ENCODE results near the gene PAPPA.

Gene PAPPA

DNA sequence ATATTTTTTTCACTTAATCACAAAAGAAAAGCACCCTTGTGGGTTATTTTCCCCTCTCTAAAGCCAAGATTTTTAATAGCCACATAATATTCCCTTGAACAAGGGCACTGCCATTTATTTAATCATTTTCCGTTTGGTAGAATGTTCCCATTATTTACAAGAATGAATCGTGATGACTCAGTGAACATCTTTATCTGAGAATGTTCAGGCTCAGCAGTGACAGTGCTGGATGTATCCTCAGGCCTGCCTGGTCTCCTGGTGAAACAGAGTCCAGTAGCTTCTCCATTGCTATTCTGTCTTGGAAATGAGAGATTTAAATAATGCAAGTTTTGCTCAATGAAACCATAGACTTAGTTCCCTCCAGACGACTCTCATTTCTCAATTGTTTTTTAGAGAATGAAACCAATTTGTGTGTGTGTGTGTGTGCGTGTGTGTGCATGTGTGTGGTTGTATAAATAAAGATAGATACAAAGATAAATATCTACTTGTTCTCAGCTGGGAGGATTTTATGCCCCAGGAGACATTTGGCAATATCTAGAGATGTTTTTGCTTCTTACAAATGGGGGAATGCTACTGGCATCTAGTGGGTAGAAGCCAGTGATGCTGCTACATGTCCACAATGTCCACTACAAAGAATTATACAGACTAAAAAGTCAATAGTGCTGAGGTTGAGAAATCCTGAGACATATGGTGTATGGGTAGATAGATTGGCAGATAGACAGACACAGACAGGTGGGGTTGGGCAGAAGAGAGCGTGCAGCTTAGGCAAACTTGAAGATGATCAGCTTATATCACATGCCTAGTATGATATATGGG lies 55.0 kb downstream of the PAPPA start:
- H3K4me3 ChIP-seq (ENCODE audit: low read length): no peak overlapping the region
- TF ChIP-seq, protein P1, sequence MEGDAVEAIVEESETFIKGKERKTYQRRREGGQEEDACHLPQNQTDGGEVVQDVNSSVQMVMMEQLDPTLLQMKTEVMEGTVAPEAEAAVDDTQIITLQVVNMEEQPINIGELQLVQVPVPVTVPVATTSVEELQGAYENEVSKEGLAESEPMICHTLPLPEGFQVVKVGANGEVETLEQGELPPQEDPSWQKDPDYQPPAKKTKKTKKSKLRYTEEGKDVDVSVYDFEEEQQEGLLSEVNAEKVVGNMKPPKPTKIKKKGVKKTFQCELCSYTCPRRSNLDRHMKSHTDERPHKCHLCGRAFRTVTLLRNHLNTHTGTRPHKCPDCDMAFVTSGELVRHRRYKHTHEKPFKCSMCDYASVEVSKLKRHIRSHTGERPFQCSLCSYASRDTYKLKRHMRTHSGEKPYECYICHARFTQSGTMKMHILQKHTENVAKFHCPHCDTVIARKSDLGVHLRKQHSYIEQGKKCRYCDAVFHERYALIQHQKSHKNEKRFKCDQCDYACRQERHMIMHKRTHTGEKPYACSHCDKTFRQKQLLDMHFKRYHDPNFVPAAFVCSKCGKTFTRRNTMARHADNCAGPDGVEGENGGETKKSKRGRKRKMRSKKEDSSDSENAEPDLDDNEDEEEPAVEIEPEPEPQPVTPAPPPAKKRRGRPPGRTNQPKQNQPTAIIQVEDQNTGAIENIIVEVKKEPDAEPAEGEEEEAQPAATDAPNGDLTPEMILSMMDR (IDR thresholded peaks at IDR 0.05; ENCODE audit: insufficient read depth, low read depth, low read length, missing control alignments): no peak
- peak; percentile 41 for DNase-seq (ENCODE audit: low read depth)

DNA sequence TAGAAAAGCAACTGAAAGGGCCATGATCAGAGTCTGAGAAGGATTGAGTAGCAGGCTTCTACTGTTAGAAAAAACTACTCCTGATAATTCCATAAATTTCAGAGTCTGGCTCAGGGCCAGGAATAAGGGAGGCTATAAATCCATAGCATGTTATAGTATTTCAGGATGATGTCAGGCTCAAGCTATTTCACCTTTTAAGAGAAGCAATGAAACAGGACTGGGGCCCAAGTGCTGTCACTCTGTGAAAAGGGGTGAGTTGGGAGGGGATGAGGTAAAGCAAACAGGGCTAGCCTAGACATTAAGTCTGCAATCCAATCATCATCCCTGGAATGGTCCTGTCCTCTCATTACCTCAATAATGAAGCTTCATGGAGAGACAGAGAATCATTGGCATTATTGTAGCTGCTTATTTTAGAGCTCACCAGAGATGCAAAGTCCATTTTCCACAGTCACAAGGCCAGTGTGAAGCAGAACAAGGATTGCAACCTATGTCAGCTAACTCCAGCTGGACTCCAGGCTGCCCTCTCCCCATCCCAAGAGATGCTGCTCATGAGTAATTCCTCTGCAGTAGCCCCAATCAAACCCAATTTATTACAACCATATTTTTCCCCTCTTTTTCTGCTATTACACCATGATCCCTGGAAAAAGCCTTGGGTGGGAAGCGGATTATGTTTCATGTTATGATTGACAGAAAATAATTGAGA lies 56.0 kb downstream of the PAPPA start:
- no peak overlapping the region for H3K4me3 ChIP-seq (ENCODE audit: low read length)
- no peak for DNase-seq (ENCODE audit: low read depth)
- TF ChIP-seq, protein P1 (IDR thresholded peaks at IDR 0.05; ENCODE audit: insufficient read depth, low read depth, low read length, missing control alignments): no peak

GRCh38 chr9:116212986-116213692 lies 59.5 kb downstream of the PAPPA start:
- no peak for DNase-seq (ENCODE audit: low read depth)
- no peak overlapping the region for H3K4me3 ChIP-seq (ENCODE audit: low read length)
- TF ChIP-seq, protein P1 (IDR thresholded peaks at IDR 0.05; ENCODE audit: insufficient read depth, low read depth, low read length, missing control alignments): no peak

GRCh38 chr9:116213693-116214047 lies 60.1 kb downstream of the PAPPA start:
- H3K4me3 ChIP-seq (ENCODE audit: low read length): no peak overlapping the region
- TF ChIP-seq, protein P1 (IDR thresholded peaks at IDR 0.05; ENCODE audit: insufficient read depth, low read depth, low read length, missing control alignments): no peak
- DNase-seq (ENCODE audit: low read depth): no peak

DNA sequence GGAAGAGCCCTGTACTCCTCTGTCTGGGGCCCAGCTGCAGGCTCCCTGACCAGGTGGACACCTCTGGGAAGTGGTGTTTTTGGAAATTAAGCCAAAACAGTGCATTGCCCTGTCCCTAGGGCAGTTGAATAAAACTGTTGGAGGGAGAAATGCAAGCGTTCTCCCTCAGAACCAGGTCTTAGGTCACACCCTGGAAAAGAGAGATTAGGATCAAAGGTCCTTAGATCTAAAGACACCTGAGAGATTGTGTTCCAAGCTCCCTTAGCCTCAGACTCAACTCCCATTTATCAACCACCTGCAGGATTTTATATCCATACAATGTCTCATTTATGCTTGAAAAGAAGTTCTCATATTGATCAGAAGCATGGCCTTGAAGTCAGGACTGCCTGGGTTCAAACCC lies 64.8 kb downstream of the PAPPA start:
- H3K4me3 ChIP-seq (ENCODE audit: low read length): no peak overlapping the region
- DNase-seq (ENCODE audit: low read depth): no peak
- TF ChIP-seq, protein P1 (IDR thresholded peaks at IDR 0.05; ENCODE audit: insufficient read depth, low read depth, low read length, missing control alignments): no peak

DNA sequence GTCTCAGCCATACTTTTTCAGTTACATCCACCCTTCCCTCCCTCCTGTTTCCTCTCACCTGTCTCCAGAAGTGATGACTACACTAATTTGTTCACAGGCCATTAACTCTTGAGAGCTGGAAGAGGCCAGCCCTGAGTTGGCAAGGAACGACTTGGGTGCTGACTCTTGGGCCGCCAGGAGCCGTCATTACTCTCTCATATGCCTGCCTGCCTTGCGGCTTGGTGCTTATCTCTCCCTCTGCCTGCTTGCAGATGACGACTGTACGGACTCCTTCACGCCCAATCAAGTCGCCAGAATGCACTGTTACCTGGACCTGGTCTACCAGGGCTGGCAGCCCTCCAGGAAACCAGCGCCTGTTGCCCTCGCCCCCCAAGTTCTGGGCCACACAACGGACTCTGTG lies 66.1 kb downstream of the PAPPA start:
- TF ChIP-seq, protein P1 (IDR thresholded peaks at IDR 0.05; ENCODE audit: insufficient read depth, low read depth, low read length, missing control alignments): no peak
- H3K4me3 ChIP-seq (ENCODE audit: low read length): no peak overlapping the region
- no peak for DNase-seq (ENCODE audit: low read depth)

All from epithelial cell of esophagus (primary cell).